Heart left ventricle (tissue), 16 donors: ENCODE measurements around the gene STARD4. TPM values are rescaled to one million over a fixed set of nuclear protein-coding genes. Genes with fewer than 3 reads are reported as not detected.
A peak's percentile ranks its signal among the peaks of the same experiment; 100 is the strongest.

ENCODE experiments used
- ATAC-seq, 4 donors: fragments of 200-7000 bp; cut with Tn5 transposase; one replicate each; pipeline ENCODE4 v1.9.1; 2020 to 2022; ENCODE audit warnings: moderate library complexity in 4 of 4, mild to moderate bottlenecking in 3 of 4, moderate number of reproducible peaks in 1 of 4
- DNase-seq, 5 donors: peaks; one replicate each; pipeline ENCODE4 v3.0.0-alpha.2; 2020
- H3K27ac ChIP-seq, 12 donors: fragments of 200-600 bp; sonication (generic) in 4 of 12; one replicate each; pipeline versions ENCODE4 v1.5.0 to v1.8.0; 2016 to 2022; ENCODE audit warnings: mild to moderate bottlenecking in 2 of 12
- H3K27me3 ChIP-seq, 9 donors: fragments of 200-600 bp; sonication (generic) in 2 of 9; one replicate each; pipeline versions ENCODE4 v1.5.1 to v1.8.0; 2016 to 2022; ENCODE audit warnings: mild to moderate bottlenecking in 3 of 9
- H3K36me3 ChIP-seq, 9 donors: fragments of 200-600 bp; sonication (generic) in 2 of 9; one replicate each; pipeline versions ENCODE4 v1.5.0 to v1.8.0; 2018 to 2022; ENCODE audit warnings: mild to moderate bottlenecking in 2 of 9
- H3K4me1 ChIP-seq, 12 donors: fragments of 200-600 bp; sonication (generic) in 4 of 12; one replicate each; pipeline versions ENCODE4 v1.5.0 to v1.8.0; 2016 to 2022; ENCODE audit warnings: mild to moderate bottlenecking in 3 of 12
- H3K4me3 ChIP-seq, 12 donors: fragments of 200-600 bp; sonication (generic) in 4 of 12; one replicate each; pipeline versions ENCODE4 v1.5.0 to v1.8.0; 2017 to 2022; ENCODE audit warnings: mild to moderate bottlenecking in 9 of 12, moderate library complexity in 4 of 12
- H3K9me3 ChIP-seq, 12 donors: fragments of 200-600 bp; sonication (generic) in 4 of 12; one replicate each; pipeline versions ENCODE4 v1.5.0 to v1.8.0; 2016 to 2022; ENCODE audit warnings: mild to moderate bottlenecking in 1 of 12
- CTCF ChIP-seq, 12 donors: fragments of 200-600 bp; sonication (generic) in 4 of 12; IDR thresholded peaks; one replicate each; pipeline versions ENCODE4 v1.5.0 to v1.8.0; 2018 to 2022; ENCODE audit warnings: antibody characterized with exemption in 12 of 12, mild to moderate bottlenecking in 5 of 12
- POLR2A ChIP-seq, 2 donors: fragments of 450-650 bp; IDR thresholded peaks; one replicate each; pipeline ENCODE4 v1.6.1; 2017; ENCODE audit warnings: antibody characterized with exemption in 2 of 2, mild to moderate bottlenecking in 2 of 2, moderate library complexity in 2 of 2
- WGBS, 4 donors: extraction: QIAGEN DNeasy Blood & Tissue Kit in 2 of 4; methylation state at CpG; one replicate each; pipeline versions ENCODE4 v1.1.5 to v1.1.7; 2013 to 2018; 5-methylcytosine and 5-hydroxymethylcytosine counted together
- intact Hi-C, 10 donors: fragments of 100-400 bp; cut with DNase I; formaldehyde crosslinking; loops; one replicate each; pipeline versions ENCODE4 v1.11.1 to v1.14.2; 2022
- polyA plus RNA-seq, 2 donors: library from polyadenylated mRNA; stranded (reverse); fragments of 200-250 nt; gene quantifications; one replicate each; pipeline ENCODE4 v1.2.3, GENCODE V29; 2013
- total RNA-seq, 9 donors: library from RNA; depleted of rRNA in 2 of 9; stranded (reverse); fragments of >200 nt in 2 of 9; fragmentation: NEBNext Ultra II Directional in 3 of 9; extraction: Animal tissue kit (Norgen Biotek cat#: 25700) in 3 of 9; gene quantifications; one replicate each; pipeline versions ENCODE4 v1.1.0 to v1.2.4, GENCODE V29; 2016 to 2023
- donor health status: ischemic (EF 13 %, LVEDD 7.1; RV severe dilation, severe dysfunction).
- donor health status: healthy with polysubstance abuse.
- donor health status: DM: no; HTN: yes; CAD: no.
- donor health status: DM: no; HTN: no; CAD: no.
- donor health status: ischemic (EF 25% LVEDD 6.9; RV normal size, moderate dysfunction).
- donor health status: ischemic (EF 25% LVEDD 5.7; RV mildly dilated, moderate dysfunction).
- donor health status: healthy.
- donor health status: DM: yes; HTN: yes; CAD: no.
- donor health status: ischemic (EF 35%, LVEDD 5.7; RV mildly dilated, moderate dysfunction).
- donor health status: nonischemic (EF 11% LVEDD 7.7; RV severe dilation, severe dysfunction).
- donor health status: DM: yes; HTN: yes; CAD: no.
- donor health status: PGD.
- donor health status: ischemic (EF 29% LVEDD 5.4; RV normal size, mild dysfunction).
- donor health status: nonischemic (EF 23%, LVEDD 6.1; RV moderate dilation, normal function).

STARD4 gene
- total and polyA plus RNA-seq, 11 donors = 3.1 to 18.2 (median 9.4) TPM

GRCh38 chr5:111480346-111480745 is 32.0 kb downstream of the STARD4 start:
- Histone ChIP-seq H3K4me3 (no peak overlapping the region), H3K9me3 (no peaks in the 10 kb centered on the region), H3K27ac (no peak overlapping the region), H3K27me3 (no peaks in the 10 kb centered on the region), H3K4me1 (no peaks in the 10 kb centered on the region), H3K36me3 (no peaks in the 10 kb centered on the region)
- TF ChIP-seq CTCF (IDR thresholded peaks at IDR 0.05) (no peak), POLR2A (IDR thresholded peaks at IDR 0.05) (no peak)
- intact Hi-C loops = no loop called here
- no peak for DNase-seq
- WGBS, 4 donors = 57 to 71% (median 67%) methylated on average over 4 of the region's 4 CpGs
- no peak for ATAC-seq

DNA sequence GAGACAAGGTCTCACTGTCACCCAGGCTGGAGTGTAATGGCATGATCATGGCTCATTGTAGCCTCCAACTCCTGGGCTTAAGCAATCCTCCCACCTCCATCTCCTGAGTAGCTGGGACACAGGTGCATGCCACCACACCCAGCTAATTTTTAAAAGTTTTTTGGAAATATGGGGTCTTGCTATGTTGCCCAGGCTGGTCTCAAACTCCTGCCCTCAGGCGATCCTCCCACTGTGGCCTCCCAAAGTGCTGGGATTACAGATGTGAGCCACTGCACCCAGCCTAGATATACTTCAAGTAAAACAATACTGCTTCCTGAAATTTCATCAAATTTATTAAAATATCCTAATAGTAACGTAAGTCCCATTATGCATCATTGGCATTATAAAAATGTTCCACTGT is 33.4 kb downstream of the STARD4 start:
- H3K4me3 ChIP-seq = no peak overlapping the region
- H3K4me1 ChIP-seq = no peaks in the 10 kb centered on the region
- intact Hi-C loops = no loop called here
- TF ChIP-seq CTCF (IDR thresholded peaks at IDR 0.05) (no peak), POLR2A (IDR thresholded peaks at IDR 0.05) (no peak)
- WGBS, 4 donors = 94 to 99% (median 97%) methylated on average over 2 of the region's 2 CpGs
- H3K36me3 ChIP-seq = no peaks in the 10 kb centered on the region
- ATAC-seq = no peak
- no peak for DNase-seq
- no peak overlapping the region for H3K27ac ChIP-seq
- H3K9me3 ChIP-seq = no peaks in the 10 kb centered on the region
- H3K27me3 ChIP-seq = no peaks in the 10 kb centered on the region

GRCh38 chr5:111478266-111478665 is 34.1 kb downstream of the STARD4 start:
- no peaks in the 10 kb centered on the region for H3K27me3 ChIP-seq
- no peak for ATAC-seq
- H3K9me3 ChIP-seq = no peaks in the 10 kb centered on the region
- DNase-seq = no peak
- no peaks in the 10 kb centered on the region for H3K4me1 ChIP-seq
- H3K4me3 ChIP-seq = no peak overlapping the region
- intact Hi-C loops = no loop called here
- WGBS, 4 donors = 82 to 89% (median 85%) methylated on average over 1 of the region's 1 CpG
- TF ChIP-seq POLR2A (IDR thresholded peaks at IDR 0.05) (no peak), CTCF (IDR thresholded peaks at IDR 0.05) (peak in 1 of 12 donors; percentile 17)
- no peaks in the 10 kb centered on the region for H3K36me3 ChIP-seq
- no peak overlapping the region for H3K27ac ChIP-seq

DNA sequence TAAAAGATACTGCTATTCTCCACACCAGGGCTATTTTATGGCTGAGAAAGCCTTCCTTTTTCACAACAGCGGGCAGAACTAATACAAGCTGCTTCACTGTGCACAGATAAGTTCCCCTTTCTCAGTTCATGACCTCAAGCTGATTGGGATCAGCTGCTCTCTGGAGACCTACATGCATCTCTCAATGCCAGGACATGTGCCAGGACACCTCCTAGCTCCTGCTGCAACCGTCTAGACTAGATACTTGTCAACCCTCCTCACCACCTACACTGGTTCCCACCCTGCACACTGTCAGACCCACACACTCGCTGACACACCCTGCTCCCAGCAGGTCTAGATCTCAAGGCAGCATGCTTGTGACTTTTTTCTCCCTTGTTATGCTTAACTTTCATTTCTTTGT is 39.8 kb downstream of the STARD4 start:
- 49 to 62% (median 53%) methylated on average over 3 of the region's 3 CpGs for WGBS, 4 donors
- peak in 1 of 4 donors; percentile 58 for ATAC-seq
- intact Hi-C loops = no loop called here

More for the DNA sequence above, 39.8 kb downstream of the STARD4 start:
- H3K36me3 ChIP-seq = no peaks in the 10 kb centered on the region
- no peak for TF ChIP-seq CTCF (IDR thresholded peaks at IDR 0.05)
- TF ChIP-seq POLR2A (IDR thresholded peaks at IDR 0.05) = no peak
- DNase-seq = no peak
- H3K9me3 ChIP-seq = no peaks in the 10 kb centered on the region
- H3K27ac ChIP-seq = peak overlapping the region in 1 of 12 donors; percentile 8
- peaks cover 0 to 9% (median 0%) of the 10 kb centered on the region in 12 donors for H3K4me1 ChIP-seq
- H3K4me3 ChIP-seq = no peak overlapping the region
- no peaks in the 10 kb centered on the region for H3K27me3 ChIP-seq
